Stomach (tissue), 9 donors: ENCODE data around the gene CEMP1. TPM values are rescaled to one million over a fixed set of nuclear protein-coding genes. Genes with fewer than 3 reads are reported as not detected.

Experiments used
- DNase-seq, 2 donors: peaks; one replicate each; pipeline versions ENCODE4 v3.0.0 to v3.0.0-alpha.2; 2013 to 2019
- H3K27ac ChIP-seq, 5 donors: fragments of 200-600 bp in 4 of 5; sonication (generic) in 4 of 5; one replicate each; pipeline ENCODE4 v1.5.1; 2013 to 2019; ENCODE audit warnings: mild to moderate bottlenecking in 1 of 5, moderate library complexity in 1 of 5
- H3K27me3 ChIP-seq, 3 donors: fragments of 200-600 bp; sonication (generic); one replicate each; pipeline ENCODE4 v1.5.1; 2017 to 2019; ENCODE audit warnings: mixed run types in 1 of 3
- H3K36me3 ChIP-seq, 4 donors: fragments of 200-600 bp; sonication (generic); 1 replicate in 3 of 4; 2 replicates in 1 of 4; pipeline ENCODE4 v1.5.1; 2016 to 2019
- H3K4me1 ChIP-seq, 4 donors: fragments of 200-600 bp; sonication (generic); one replicate each; pipeline ENCODE4 v1.5.1; 2016 to 2019
- H3K4me3 ChIP-seq, 4 donors: fragments of 200-600 bp; sonication (generic) in 3 of 4; one replicate each; pipeline ENCODE4 v1.5.1; 2016 to 2019; ENCODE audit warnings: mild to moderate bottlenecking in 1 of 4
- H3K9me3 ChIP-seq, 4 donors: fragments of 200-600 bp; sonication (generic); one replicate each; pipeline ENCODE4 v1.5.1; 2016 to 2019
- CTCF ChIP-seq, 7 experiments: fragments of 450-650 bp in 4 of 7; fragments of 200-600 bp in 3 of 7; sonication (generic) in 3 of 7; IDR thresholded peaks; one replicate each; pipeline ENCODE4 v1.5.1; 2016 to 2019; ENCODE audit warnings: antibody characterized with exemption in 7 of 7, control low read depth in 2 of 7, mild to moderate bottlenecking in 1 of 7
- EP300 ChIP-seq: sonication (generic); formaldehyde crosslinking; IDR thresholded peaks from one replicate; pipeline ENCODE4 v1.6.1; 2017; ENCODE audit warnings: antibody characterized with exemption
- POLR2A ChIP-seq, 4 donors: fragments of 450-650 bp; IDR thresholded peaks; one replicate each; pipeline ENCODE4 v1.6.1; 2016; ENCODE audit warnings: antibody characterized with exemption in 4 of 4, control low read depth in 2 of 4, mild to moderate bottlenecking in 1 of 4, moderate library complexity in 1 of 4
- POLR2AphosphoS5 ChIP-seq, 3 donors: sonication (generic); formaldehyde crosslinking; IDR thresholded peaks; one replicate each; pipeline ENCODE4 v1.6.1; 2016; ENCODE audit warnings: antibody characterized with exemption in 3 of 3
- WGBS, 5 donors: extraction: QIAGEN DNeasy Blood & Tissue Kit in 3 of 5; methylation state at CpG; one replicate each; pipeline versions ENCODE4 v1.1.5 to v1.1.7; 2013 to 2018; 5-methylcytosine and 5-hydroxymethylcytosine counted together
- intact Hi-C: fragments of 100-400 bp; cut with DNase I; formaldehyde crosslinking; loops from one replicate; pipeline ENCODE4 v1.15.1; 2023; ENCODE audit warnings: low total_unique reads
- polyA plus RNA-seq, 3 donors: library from polyadenylated mRNA; stranded (reverse); fragments of 200-250 nt; gene quantifications; one replicate each; pipeline ENCODE4 v1.2.3, GENCODE V29; 2013
- total RNA-seq, 5 donors: library from RNA; depleted of rRNA; stranded (reverse); fragments of >200 nt; gene quantifications; one replicate each; pipeline versions ENCODE4 v1.1.0 to v1.2.3, GENCODE V29; 2014 to 2016
- donor health status: healthy with polysubstance abuse.
- donor health status: Bipolar disorder and iron deficiency.
- donor health status: healthy.

The CEMP1 gene
- total and polyA plus RNA-seq, 8 donors: 0.43 to 0.61 (median 0.58) TPM; not detected in 5

DNA sequence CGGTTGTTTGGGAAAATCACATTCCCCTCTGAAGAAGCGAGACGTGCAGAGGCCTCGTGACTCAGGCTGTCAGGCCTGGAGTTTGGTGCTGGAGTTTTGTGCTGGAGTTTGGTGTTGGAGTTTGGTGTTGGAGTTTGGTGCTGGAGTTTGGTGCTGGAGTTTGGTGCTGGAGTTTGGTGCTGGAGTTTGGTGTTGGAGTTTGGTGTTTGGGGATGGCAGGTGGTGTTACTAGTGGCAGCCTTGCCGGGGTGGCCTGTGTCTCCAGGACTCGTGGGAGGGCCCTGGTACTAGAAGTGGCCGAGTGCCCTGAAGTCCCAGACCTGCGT is 43.7 kb downstream of the CEMP1 start:
- 61 to 75% (median 68%) methylated on average over 8 of the region's 8 CpGs for WGBS, 5 donors
- TF ChIP-seq EP300 (no peak), POLR2A (IDR thresholded peaks at IDR 0.05) (no peak), POLR2AphosphoS5 (IDR thresholded peaks at IDR 0.05) (no peak), CTCF (IDR thresholded peaks at IDR 0.05) (no peak)
- Histone ChIP-seq H3K4me3 (no peak overlapping the region), H3K27ac (peak overlapping the region in 2 of 5 donors; percentile 1 to 35), H3K27me3 (no peaks in the 10 kb centered on the region), H3K9me3 (no peaks in the 10 kb centered on the region), H3K36me3 (peaks cover 0 to 25% (median 10%) of the 10 kb centered on the region in 4 donors), H3K4me1 (peaks cover 19 to 40% (median 28%) of the 10 kb centered on the region in 4 donors)
- intact Hi-C loops: no loop called here
- DNase-seq: no peak

DNA sequence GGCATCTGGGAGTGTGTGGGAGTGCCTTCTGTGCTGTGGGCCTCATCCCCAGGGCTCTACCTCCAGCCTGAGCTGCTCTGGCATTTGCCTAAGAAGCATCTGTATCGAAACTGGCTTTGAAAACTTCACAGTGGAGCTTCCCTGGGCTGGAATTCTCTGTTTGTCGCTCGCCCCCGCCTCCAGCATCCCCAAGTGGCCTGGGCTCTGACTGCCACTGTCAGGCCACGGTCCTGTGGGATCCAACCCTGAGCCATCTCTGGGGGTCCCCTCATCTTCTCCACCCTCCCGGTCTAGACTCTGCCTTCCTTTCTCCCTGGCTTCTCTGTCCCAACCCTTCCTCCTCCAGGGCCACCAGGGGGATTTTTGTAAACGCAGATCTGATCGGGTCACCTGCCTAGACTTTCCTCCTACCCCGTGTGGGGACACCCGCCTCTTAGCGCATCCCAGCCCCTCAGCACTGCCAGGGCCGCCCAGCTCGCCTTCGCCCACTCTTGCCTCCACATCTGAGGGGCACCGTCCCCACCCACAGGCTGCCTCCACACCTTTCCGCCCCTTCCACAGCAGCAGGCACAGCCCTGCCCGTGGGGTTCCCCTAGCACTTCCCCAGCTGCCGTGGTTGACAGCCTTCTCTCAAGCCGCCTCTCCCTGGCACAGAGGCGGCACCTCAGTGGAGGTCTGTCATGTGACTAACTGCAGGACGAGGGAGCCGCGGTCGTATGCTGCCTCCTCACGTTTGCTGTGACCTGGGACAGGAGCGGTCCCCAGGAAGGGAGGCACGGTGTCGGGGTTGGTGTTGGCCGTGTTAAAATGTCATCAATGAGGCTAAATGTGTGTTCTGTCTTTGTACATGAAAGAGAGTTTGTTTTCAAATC is 44.3 kb downstream of the CEMP1 start:
- Histone ChIP-seq H3K27ac (peak overlapping the region in 2 of 5 donors; percentile 1 to 35), H3K36me3 (peaks cover 0 to 25% (median 10%) of the 10 kb centered on the region in 4 donors), H3K27me3 (no peaks in the 10 kb centered on the region), H3K4me3 (peak overlapping the region in 1 of 4 donors; percentile 22), H3K9me3 (no peaks in the 10 kb centered on the region), H3K4me1 (peaks cover 19 to 45% (median 33%) of the 10 kb centered on the region in 4 donors)
- WGBS, 5 donors: 39 to 48% (median 45%) methylated on average over 29 of the region's 29 CpGs
- TF ChIP-seq CTCF (IDR thresholded peaks at IDR 0.05) (peak in 3 of 7 experiments; percentile 24 to 54 (median 27)), POLR2A (IDR thresholded peaks at IDR 0.05) (no peak), EP300 (no peak), POLR2AphosphoS5 (IDR thresholded peaks at IDR 0.05) (peak in 1 of 3 donors; percentile 37)
- DNase-seq: peak; percentile 81 to 82
- intact Hi-C loops: no loop called here

DNA sequence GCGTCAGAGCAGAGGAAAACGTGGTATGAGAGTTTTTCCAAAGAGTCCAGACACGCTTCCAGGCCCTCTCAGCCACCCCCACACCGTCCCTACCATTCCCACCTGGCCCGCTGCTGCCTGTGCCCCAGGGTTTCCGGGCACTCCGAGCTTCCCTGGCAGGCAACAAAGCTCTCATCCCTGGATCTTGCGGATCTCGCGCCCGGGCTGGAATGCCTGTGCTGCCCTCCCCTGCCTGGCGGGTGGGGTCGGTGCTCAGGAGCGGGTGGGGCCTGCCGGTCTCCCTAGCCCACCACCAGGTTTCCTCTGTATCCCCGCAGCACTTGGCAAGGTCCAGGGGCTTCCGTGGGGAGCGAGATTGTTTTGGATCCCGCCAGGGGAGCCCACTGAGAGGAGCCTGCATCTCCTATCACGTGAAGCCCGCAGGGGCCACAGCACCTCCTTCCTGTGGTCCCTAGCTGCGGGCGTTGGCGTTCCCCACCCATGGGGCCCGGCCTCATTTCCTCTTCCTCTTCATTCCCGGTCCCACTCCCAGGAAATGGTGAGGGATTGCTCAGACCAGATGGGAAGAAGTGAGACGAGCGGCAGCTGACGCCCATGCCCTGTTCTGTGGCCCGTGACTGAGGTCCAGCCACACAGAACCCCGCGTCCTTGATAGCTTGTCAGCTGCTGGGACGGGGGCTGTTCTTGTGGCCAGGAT is 45.2 kb downstream of the CEMP1 start:
- 73 to 87% (median 81%) methylated on average over 20 to 33 of the region's 33 CpGs for WGBS, 5 donors
- H3K27ac ChIP-seq: no peak overlapping the region
- H3K4me3 ChIP-seq: no peak overlapping the region
- TF ChIP-seq POLR2A (IDR thresholded peaks at IDR 0.05) (no peak), POLR2AphosphoS5 (IDR thresholded peaks at IDR 0.05) (no peak), EP300 (no peak), CTCF (IDR thresholded peaks at IDR 0.05) (no peak)
- intact Hi-C loops: no loop called here
- H3K9me3 ChIP-seq: no peaks in the 10 kb centered on the region
- DNase-seq: no peak
- no peaks in the 10 kb centered on the region for H3K27me3 ChIP-seq
- H3K36me3 ChIP-seq: peaks cover 0 to 20% (median 10%) of the 10 kb centered on the region in 4 donors
- H3K4me1 ChIP-seq: peaks cover 19 to 53% (median 37%) of the 10 kb centered on the region in 4 donors

- Histone ChIP-seq H3K4me1 (peaks cover 24 to 58% (median 41%) of the 10 kb centered on the region in 4 donors), H3K27me3 (no peaks in the 10 kb centered on the region), H3K27ac (no peak overlapping the region), H3K9me3 (no peaks in the 10 kb centered on the region), H3K4me3 (no peak overlapping the region), H3K36me3 (peaks cover 0 to 12% (median 2%) of the 10 kb centered on the region in 4 donors)
- no peak for DNase-seq
- intact Hi-C loops: no loop called here
- WGBS, 5 donors: 70 to 83% (median 72%) methylated on average over 13 of the region's 13 CpGs
- TF ChIP-seq POLR2A (IDR thresholded peaks at IDR 0.05) (no peak), POLR2AphosphoS5 (IDR thresholded peaks at IDR 0.05) (no peak), EP300 (no peak), CTCF (IDR thresholded peaks at IDR 0.05) (no peak)
Observed at GRCh38 chr16:2484898-2485508, 46.2 kb downstream of the CEMP1 start.
